ACC112 (cell line): ENCODE measurements around the gene PCGF2.

Experiments used
- H2AFZ ChIP-seq: fragments of 200-600 bp; sonication (generic); one replicate; pipeline ENCODE4 v1.6.0; 2017; ENCODE audit warnings: antibody characterized with exemption, low read length; ENCODE audit not compliant: unreplicated experiment
- H3K27ac ChIP-seq: fragments of 200-600 bp; sonication (generic); 2 replicates; pipeline ENCODE4 v1.5.1; 2014; ENCODE audit warnings: low read depth, mild to moderate bottlenecking, antibody characterized with exemption, low read length, moderate library complexity
- H3K27me3 ChIP-seq: fragments of 200-600 bp; sonication (generic); 2 replicates; pipeline ENCODE4 v1.6.1; 2014; ENCODE audit warnings: mild to moderate bottlenecking, antibody characterized with exemption, low read length, moderate library complexity, mixed read lengths; ENCODE audit not compliant: insufficient read depth
- H3K36me3 ChIP-seq: fragments of 200-600 bp; sonication (generic); 2 replicates; pipeline ENCODE4 v1.6.1; 2016; ENCODE audit warnings: mild to moderate bottlenecking, antibody characterized with exemption, low read length, moderate library complexity, mixed read lengths; ENCODE audit not compliant: insufficient read depth
- H3K4me1 ChIP-seq: fragments of 200-600 bp; sonication (generic); one replicate; pipeline ENCODE4 v1.6.1; 2016; ENCODE audit warnings: low read length, mixed read lengths; ENCODE audit not compliant: insufficient read depth, unreplicated experiment, control insufficient read depth
- H3K4me3 ChIP-seq: fragments of 200-600 bp; sonication (generic); 2 replicates; pipeline ENCODE4 v1.5.1; 2014; ENCODE audit warnings: mild to moderate bottlenecking, low read depth, low read length
- H3K79me2 ChIP-seq: fragments of 200-600 bp; sonication (generic); one replicate; pipeline ENCODE4 v1.6.0; 2016; ENCODE audit warnings: low read length; ENCODE audit not compliant: control insufficient read depth, unreplicated experiment, insufficient read depth

The PCGF2 gene

DNA sequence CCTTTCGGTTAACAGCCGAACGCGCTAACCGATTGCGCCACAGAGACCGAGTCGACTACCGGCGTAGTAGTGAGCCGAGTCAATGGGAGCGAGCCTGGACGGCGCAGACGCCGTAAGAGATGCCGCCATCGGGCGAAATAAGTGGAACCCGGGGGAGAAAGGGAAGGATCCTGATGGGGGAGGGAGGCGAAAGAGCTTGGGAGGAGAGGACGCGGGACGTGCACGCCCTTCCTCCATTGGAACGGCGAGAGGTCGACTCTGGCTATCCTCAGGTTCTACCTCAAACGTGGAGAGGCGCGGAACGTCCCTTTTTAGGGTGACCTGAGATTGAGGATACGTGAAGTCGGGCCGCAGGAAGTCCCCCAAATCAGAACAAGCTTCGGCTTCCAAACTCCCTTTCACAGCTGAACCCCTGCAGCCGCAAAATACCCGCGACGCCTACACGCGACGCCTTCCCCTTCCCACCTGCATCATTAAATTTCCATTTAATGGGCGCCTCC, 3.7 kb upstream of the PCGF2 start:
- Histone ChIP-seq H3K36me3 (peaks cover 12% of the 10 kb centered on the region), H2AFZ (peak overlapping the region; percentile 76), H3K79me2 (peaks cover 37% of the 10 kb centered on the region), H3K4me3 (peak overlapping the region; percentile 87), H3K4me1 (peaks cover 16% of the 10 kb centered on the region), H3K27ac (peak overlapping the region; percentile 62), H3K27me3 (no peaks in the 10 kb centered on the region)

DNA sequence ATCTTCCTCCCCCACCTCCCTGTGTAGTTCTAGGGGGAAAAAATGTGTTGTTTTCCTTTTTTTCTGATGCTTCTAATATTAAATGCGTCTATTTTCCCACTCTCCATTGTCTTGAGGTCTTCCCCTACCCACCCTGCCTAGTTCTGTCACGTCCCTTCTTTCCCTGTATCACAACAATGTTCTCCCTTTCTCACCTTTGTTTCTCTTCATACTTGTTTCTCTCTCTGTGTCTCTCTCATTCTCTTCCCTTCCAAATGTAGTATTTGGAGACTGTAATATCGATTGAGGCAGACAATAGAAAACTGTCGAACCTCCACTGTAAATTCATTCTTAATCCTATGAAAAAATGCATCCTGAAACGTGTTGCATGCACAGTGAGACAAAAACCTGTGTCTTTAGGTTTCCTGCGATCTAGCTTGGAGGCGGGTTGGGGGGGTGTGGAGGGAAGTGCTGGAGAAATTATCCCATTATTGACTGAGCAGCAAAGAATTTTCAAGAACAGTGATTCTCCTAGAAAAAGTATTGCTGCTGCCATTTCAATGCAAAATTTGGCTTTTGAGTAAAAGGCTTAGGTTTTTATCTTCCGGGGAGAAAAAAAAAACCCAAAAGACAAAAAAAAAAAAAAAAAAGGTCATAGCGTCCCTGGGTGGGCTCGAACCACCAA, 3.1 kb upstream of the PCGF2 start:
- no peaks in the 10 kb centered on the region for H3K27me3 ChIP-seq
- H3K27ac ChIP-seq = no peak overlapping the region
- peak overlapping the region; percentile 31 for H2AFZ ChIP-seq
- peaks cover 43% of the 10 kb centered on the region for H3K79me2 ChIP-seq
- H3K36me3 ChIP-seq = peaks cover 12% of the 10 kb centered on the region
- H3K4me3 ChIP-seq = peak overlapping the region; percentile 87
- H3K4me1 ChIP-seq = peaks cover 22% of the 10 kb centered on the region

DNA sequence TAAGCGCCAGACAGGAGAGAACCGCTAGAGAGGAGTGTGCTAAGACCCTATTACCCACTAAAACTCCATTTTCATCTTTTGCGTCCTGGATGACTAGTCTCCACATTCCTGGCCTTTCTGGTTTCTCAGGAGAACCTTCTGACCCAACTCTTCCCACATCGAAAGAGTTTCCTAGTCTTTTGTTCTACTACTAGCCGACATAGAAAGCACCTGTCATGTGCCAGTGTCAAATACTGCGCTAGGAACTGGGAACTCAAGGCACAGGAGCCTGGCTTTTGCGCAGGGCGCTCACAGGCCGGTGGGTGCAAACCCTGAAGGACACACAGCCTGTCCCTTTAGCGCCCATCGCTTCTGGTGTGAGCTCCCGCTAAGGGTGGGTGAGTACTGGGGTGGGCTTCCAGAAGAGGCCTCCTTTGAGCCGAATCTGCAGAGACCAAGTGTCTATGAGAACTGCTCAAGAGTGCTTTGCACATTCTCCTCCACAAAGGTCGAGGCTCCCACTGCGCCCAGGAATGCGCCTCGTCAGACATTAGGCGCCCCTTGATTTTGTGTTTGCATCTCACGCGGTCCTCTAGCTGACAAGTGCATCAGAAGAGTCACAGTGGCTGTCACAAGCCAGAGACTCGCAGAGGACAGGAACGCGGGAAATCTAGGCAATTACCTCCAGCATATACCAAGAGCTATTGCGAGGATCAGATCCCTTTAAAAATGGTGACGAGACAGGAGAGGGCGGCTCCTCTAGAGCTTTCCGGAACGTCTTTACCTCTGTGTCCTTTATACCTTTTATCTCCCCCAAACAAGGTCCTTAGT, 2.4 kb upstream of the PCGF2 start:
- H3K4me1 ChIP-seq = peaks cover 27% of the 10 kb centered on the region

DNA sequence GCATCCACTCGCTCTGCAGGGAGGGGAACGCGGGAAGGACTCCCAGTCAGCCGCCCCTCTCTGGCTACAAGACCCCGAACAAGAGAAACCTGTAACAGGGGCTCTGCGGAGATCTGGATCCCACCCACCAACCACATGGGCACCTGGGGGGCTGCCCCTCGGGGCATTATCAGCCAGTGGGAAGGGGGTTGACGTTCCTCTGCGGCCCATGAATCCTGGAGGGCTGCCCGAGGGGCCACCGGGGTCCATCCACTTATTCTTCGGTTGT, 1.8 kb upstream of the PCGF2 start:
- H3K4me1 ChIP-seq = peaks cover 27% of the 10 kb centered on the region
- no peak overlapping the region for H2AFZ ChIP-seq
- H3K27me3 ChIP-seq = no peaks in the 10 kb centered on the region
- H3K79me2 ChIP-seq = peaks cover 54% of the 10 kb centered on the region
- 0 out of 2 replicates have a peak, but pooled peaks cover 6% of the 10 kb centered on the region for H3K36me3 ChIP-seq
- no peak overlapping the region for H3K27ac ChIP-seq
- H3K4me3 ChIP-seq = peak overlapping the region; percentile 87

More for the DNA sequence above, 2.4 kb upstream of the PCGF2 start:
- Histone ChIP-seq H2AFZ (no peak overlapping the region), H3K4me3 (peak overlapping the region; percentile 87), H3K27me3 (no peaks in the 10 kb centered on the region), H3K27ac (no peak overlapping the region), H3K79me2 (peaks cover 50% of the 10 kb centered on the region), H3K36me3 (0 out of 2 replicates have a peak, but pooled peaks cover 6% of the 10 kb centered on the region)

DNA sequence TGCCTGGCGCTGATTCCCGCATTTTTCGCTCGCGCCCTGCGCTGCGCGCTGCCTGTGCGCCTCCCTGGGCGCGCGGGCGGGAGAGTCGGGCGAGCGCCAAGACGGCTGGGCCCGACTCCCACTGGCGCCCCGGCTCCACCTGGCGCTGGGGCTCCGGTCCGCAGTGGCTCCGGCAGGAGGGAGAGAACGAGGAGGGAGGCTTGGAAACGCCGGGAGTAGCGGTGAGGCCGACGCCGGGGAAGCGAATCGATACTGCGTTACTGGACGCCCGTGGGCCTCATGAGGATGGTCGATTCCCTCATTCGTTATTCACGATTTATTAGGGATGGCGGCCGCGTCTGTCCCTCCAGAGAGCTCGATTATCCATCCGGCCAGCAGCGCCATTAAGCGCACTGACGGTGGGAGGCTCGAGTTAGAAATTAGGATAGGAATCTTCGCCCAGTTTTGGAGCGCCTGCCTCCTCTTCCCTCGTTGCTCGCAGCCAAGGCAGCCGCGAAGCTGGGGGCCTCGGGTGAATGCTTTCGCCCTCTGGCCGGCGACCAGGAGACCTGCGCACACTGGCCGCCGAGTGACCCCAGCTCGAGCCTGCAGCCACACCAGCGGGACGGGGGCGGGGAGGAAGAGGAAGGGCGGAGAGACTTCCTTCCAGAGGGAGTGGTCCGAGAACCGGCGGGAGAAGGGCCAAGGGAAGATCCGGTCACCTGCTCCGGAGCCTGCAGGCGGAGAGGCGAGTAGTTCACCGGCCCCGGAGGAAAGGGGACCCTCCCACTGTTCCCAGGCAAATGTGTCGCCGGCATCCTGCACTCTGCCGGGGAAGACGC, 1.3 kb upstream of the PCGF2 start:
- Histone ChIP-seq H3K79me2 (peaks cover 53% of the 10 kb centered on the region), H3K27ac (peak overlapping the region; percentile 32), H2AFZ (peak overlapping the region; percentile 71), H3K36me3 (0 out of 2 replicates have a peak, but pooled peaks cover under 1% of the 10 kb centered on the region), H3K4me1 (peaks cover 27% of the 10 kb centered on the region), H3K27me3 (no peaks in the 10 kb centered on the region), H3K4me3 (peak overlapping the region; percentile 87)

DNA sequence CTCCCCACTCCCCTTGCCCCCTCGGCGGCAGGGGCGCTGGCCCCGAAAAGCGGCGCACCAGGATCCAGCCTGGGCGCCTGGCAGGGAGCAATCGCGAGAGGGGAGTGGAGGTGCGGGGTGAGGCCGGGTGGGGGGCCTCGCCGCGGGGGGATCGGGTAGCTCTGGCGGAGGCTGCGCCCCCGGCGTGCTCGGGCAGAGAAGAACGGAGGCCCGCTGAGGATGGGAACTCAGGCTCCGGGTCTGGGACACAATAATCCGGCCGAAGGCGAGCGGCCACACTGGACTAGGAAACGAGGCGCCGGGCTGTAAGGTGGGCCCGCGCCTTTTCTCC, 721 bp upstream of the PCGF2 start:
- H2AFZ ChIP-seq = peak overlapping the region; percentile 71
- H3K27ac ChIP-seq = peak overlapping the region; percentile 32
- peak overlapping the region; percentile 87 for H3K4me3 ChIP-seq
- H3K4me1 ChIP-seq = peaks cover 26% of the 10 kb centered on the region
- peaks cover 53% of the 10 kb centered on the region for H3K79me2 ChIP-seq
- H3K27me3 ChIP-seq = no peaks in the 10 kb centered on the region
- no peaks in the 10 kb centered on the region for H3K36me3 ChIP-seq

DNA sequence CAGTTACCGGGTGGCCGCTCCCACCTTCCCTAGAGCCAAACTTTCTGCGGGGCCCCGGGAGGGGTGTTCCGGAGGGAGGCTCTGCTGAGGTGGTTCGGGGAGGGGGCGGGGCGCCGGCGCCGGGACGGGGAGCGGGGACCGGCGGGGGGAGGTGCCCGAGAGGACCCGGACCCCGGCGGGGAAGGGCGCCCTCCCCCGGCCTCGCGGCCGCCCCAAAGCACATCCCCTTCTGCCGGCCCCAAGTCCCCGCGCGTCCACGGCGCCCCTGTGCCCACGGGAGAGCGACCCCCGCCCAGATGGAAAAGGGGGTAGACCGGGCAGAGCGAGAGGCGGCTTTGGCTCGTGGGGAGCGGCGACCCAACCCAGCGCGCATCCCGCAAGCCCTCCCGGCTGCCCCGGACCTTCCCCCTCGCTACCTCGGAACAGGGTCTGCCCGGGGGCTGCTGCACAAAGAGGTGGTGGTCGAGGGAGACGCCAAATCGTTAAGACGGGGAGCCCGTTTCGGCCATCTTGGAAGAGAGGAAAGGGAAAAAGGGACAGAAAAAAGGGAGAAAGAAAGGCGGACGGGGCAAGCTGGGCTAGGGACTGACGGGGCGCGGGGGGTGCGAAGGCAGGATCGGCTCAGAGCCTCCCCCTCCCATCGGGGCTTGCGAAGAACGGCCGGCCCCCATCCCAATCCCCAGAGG, 530 bp downstream of the PCGF2 start:
- peaks cover 32% of the 10 kb centered on the region for H3K4me1 ChIP-seq
- peak overlapping the region; percentile 38; the same call in 1 of the 2 replicates for H3K27ac ChIP-seq
- peak overlapping the region; percentile 93 for H3K4me3 ChIP-seq
- H3K36me3 ChIP-seq = no peaks in the 10 kb centered on the region
- peaks cover 52% of the 10 kb centered on the region for H3K79me2 ChIP-seq
- no peaks in the 10 kb centered on the region for H3K27me3 ChIP-seq
- H2AFZ ChIP-seq = peak overlapping the region; percentile 51

DNA sequence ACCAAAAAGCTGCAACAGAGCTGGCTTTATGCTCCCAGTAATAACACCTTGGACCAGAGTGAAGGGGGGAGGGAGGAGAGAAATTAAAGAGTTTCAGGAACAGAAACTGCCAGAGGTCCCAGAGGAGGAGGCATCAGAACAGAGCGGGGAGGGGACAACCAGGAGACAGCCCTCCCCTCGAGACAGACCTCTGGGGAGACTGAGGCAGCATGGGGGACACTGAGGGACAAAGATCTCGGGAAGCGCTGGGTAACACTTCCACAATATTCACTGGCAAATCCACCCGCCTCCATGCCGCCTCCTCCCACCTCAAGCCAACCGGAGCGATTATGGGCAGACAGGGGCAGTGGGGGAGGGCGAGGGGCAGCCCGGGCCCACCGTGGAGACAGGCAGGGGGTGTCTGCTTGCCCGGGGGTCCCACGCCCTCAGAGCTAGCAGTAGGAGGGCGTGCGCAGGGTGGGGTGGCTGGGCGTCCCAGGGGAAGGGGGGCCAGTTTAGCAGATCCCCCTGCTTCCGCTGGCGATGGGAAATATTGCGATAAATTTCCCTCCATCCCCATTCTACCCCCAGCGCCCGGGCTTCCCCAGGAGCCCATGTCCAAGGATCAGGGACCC, 1.2 kb downstream of the PCGF2 start:
- Histone ChIP-seq H3K4me3 (peak overlapping the region; percentile 93), H2AFZ (peak overlapping the region; percentile 4), H3K4me1 (peaks cover 38% of the 10 kb centered on the region), H3K27ac (peak overlapping the region; percentile 6; the same call in 1 of the 2 replicates), H3K27me3 (no peaks in the 10 kb centered on the region), H3K36me3 (no peaks in the 10 kb centered on the region), H3K79me2 (peaks cover 57% of the 10 kb centered on the region)

DNA sequence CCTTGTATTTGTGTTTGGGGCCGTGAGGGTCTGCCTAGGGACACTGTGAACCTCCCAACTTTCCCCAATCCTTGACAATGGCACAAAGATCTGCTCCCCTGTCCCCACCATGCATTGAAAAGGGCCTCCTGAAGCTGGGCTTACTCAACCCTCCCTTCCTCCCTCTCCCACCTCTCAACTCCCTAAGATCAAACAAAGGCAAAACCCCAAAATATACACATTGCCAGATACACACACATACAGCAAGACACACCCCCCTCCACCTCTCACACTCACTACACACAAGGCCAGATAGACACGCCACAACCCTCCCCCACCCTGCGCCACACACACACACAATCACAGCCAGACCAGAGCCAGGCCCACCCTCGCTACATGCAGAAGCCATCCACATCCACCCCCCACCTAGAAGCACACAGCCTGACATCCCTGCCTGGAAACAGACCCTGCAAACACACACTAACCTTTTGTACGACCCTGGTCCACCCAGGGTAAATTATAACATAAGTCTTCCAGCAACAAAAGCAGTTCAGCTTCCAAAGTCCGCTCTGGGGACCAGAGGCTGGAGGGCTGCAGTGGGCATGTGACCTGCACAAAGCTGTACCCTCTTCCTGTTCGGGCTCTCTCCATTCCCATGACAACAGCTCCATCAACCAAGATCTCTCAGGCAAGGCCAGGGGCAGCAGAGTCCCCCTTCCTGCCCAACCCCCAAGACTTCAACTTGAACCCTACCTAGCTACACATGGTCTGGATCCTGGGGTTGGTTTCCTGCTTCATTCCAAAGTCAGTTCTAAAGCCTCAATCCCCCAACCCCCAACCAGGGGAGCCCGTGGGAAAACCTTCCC, 1.9 kb downstream of the PCGF2 start:
- Histone ChIP-seq H3K79me2 (peaks cover 64% of the 10 kb centered on the region), H3K4me3 (peak overlapping the region; percentile 93), H2AFZ (peak overlapping the region; percentile 4), H3K4me1 (peaks cover 45% of the 10 kb centered on the region), H3K27ac (no peak overlapping the region), H3K36me3 (no peaks in the 10 kb centered on the region), H3K27me3 (no peaks in the 10 kb centered on the region)
